ENCODE data around the gene MYL12B.

Gene MYL12B

DNA sequence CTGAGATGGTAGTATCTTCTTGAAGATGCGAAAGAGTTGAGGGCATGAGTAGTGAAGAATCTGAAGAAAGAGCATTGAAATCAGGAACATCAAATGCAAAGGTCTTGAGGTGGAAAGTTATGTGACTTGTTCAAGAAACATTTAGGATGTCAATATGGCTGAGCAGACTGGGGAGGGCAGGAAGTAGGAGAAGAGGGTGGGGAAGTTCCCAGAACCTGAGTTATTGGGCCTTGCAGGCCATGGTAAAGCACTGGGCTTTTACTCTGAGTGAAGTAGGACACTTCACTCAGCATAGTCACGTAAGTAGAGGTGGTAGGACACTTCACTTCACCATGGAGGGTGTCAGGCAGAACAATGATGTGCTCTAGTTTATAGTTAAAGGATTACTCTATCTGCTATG, 26.1 kb upstream of the MYL12B start:
- DNase-seq (ENCODE audit: low read depth), result no peak
- no peak overlapping the region for H3K4me3 ChIP-seq (ENCODE audit: low read length)
- TF ChIP-seq, protein P1, sequence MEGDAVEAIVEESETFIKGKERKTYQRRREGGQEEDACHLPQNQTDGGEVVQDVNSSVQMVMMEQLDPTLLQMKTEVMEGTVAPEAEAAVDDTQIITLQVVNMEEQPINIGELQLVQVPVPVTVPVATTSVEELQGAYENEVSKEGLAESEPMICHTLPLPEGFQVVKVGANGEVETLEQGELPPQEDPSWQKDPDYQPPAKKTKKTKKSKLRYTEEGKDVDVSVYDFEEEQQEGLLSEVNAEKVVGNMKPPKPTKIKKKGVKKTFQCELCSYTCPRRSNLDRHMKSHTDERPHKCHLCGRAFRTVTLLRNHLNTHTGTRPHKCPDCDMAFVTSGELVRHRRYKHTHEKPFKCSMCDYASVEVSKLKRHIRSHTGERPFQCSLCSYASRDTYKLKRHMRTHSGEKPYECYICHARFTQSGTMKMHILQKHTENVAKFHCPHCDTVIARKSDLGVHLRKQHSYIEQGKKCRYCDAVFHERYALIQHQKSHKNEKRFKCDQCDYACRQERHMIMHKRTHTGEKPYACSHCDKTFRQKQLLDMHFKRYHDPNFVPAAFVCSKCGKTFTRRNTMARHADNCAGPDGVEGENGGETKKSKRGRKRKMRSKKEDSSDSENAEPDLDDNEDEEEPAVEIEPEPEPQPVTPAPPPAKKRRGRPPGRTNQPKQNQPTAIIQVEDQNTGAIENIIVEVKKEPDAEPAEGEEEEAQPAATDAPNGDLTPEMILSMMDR (conservative IDR thresholded peaks at IDR 0.05; ENCODE audit: low read length), result no peak

DNA sequence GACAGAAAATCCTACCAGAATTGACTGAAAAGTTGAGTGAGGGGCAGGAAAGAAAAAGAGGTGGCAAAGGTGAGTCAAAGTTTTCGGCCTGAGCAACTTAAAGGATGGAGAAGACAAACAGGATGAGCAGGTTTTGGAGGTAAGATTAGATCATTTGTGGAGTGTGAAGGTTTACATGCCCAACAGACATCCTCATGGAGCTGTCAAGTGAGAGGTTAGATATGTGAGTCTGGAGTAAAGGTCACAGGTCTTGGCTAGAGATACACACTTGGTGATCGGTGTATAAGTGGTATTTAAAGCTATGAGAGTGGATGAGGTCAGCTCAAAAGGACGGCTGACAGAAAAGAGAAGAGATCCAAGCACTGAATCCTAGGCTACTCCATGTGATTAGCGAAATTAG, 25.5 kb upstream of the MYL12B start:
- H3K4me3 ChIP-seq (ENCODE audit: low read length), result no peak overlapping the region
- TF ChIP-seq, protein P1 (conservative IDR thresholded peaks at IDR 0.05; ENCODE audit: low read length), result no peak
- no peak for DNase-seq (ENCODE audit: low read depth)

DNA sequence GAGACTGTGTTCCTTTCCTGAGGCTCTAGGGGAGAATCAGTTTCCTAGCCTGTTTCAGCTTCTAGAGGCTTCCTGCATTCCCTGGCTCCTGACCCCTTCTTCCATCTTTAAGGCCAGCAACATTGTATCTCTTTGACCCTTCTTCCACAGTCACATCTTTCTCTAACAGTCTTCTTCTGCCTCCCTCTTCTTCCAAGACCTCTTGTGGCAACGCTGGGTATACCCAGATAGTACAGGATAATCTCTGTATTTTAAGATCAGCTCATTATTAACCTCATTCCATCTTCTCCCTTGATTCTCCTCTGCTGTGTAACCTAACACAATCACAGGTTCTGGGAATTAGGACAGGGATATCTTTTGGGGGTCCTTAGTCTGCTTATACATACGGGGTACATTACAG, 23.2 kb upstream of the MYL12B start:
- no peak for DNase-seq (ENCODE audit: low read depth)

DNA sequence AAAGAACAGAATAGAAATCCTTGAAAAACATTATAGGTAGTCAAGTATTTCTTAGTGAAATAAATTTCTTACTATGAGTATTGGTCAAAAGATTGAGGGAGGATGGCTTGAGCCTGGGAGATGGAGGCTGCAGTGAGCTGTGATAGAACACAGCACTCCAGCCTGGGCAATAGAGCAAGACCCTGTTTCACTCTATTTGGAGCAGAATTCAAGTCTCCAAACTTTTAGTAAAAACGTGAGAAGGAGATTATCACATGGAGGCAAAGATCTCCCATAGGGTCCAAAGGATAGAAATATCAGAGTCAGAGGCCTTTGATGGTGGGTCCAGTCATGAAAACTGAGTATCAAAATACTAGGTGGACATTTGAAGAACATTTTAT, 16.8 kb upstream of the MYL12B start:
- DNase-seq (ENCODE audit: low read depth), result no peak
- TF ChIP-seq, protein P1 (conservative IDR thresholded peaks at IDR 0.05; ENCODE audit: low read length), result no peak
- peak overlapping the region; percentile 93 for H3K4me3 ChIP-seq (ENCODE audit: low read length)

More for the DNA sequence above, 23.2 kb upstream of the MYL12B start:
- no peak overlapping the region for H3K4me3 ChIP-seq (ENCODE audit: low read length)
- TF ChIP-seq, protein P1 (conservative IDR thresholded peaks at IDR 0.05; ENCODE audit: low read length), result peak; percentile 21; the same call in 1 of the 2 replicates

DNA sequence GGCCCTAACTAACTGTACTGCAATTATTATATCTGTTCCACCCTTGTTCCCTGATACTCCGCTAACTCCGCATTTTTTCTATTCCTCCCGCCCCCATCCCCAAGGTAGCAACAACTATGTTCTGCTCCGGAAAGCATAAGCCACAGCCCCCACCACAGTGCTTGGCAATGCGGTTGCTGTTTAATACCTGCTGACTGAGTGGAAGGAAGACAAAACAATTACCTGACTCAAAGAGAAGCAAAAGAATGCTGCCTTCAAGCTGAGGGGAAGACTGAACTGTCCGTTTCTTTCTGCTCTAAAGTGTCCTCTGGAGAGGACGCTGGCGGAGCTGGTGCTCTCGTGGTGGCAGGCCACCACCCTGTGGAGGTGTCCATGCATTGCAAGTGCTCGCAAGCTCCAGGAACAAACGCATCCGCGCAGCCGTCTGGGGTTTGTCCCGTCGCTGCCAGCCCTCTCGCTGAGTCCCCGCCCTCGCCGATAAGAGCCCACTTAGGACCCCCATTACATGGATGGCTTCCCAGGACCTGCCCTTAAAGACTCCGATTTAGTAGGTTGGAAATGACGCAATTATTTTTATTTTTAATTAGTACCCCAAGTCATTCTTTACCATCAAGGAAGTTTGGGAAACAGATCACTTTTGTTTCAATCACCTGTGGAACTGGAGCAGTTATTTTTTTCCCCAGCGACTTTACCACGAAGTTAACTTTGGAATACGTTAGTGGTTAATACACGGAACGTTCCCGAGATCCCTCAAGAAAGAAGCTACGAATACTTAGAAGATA, 15.9 kb upstream of the MYL12B start:
- TF ChIP-seq, protein P1 (conservative IDR thresholded peaks at IDR 0.05; ENCODE audit: low read length), result peak; percentile 93
- H3K4me3 ChIP-seq (ENCODE audit: low read length), result peak overlapping the region; percentile 93
- DNase-seq (ENCODE audit: low read depth), result peak; percentile 86

DNA sequence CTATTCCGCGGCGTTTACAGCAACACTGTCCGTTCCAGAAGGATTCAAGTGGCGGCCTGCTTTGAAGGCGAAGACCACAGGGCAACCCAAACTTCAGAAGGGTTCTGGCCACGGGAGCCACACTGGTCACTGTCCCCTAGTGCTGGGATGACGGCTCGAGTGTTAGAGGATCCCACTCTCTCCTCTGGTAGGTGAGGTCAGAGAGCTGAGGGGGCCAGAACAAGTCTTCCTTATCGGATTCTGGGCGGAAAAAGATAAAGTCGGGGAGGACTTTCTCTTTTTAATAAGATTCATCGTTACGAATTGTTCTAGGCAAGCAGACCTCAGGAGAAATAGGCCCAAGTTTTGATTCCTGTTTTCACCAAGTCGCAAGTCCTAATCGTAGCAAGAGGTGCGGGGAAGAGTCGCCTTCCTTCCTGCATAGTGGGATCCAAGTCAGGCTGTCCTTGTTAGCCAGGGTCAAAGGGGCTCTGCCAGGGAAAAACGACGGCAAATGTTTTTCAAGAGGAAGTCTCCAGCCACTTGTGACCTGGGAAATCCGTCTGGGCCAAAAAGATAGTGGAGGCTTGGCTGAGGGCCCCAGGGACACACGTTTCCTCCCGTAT, 15.2 kb upstream of the MYL12B start:
- H3K4me3 ChIP-seq (ENCODE audit: low read length), result peak overlapping the region; percentile 93
- no peak for DNase-seq (ENCODE audit: low read depth)
- TF ChIP-seq, protein P1 (conservative IDR thresholded peaks at IDR 0.05; ENCODE audit: low read length), result no peak
